Smooth muscle cell (in vitro differentiated cells): ENCODE data around the gene TMEM255B. TPM values are rescaled to one million over a fixed set of nuclear protein-coding genes. Genes with fewer than 3 reads are reported as not detected.

ENCODE experiments used
- DNase-seq: peaks from one replicate; lab custom pipeline; 2025; ENCODE audit not compliant: unreplicated experiment; lab: John Stamatoyannopoulos, UW
- H2AFZ ChIP-seq: fragments of 200-600 bp; sonication (generic); 2 replicates; pipeline ENCODE4 v1.6.0; 2016; ENCODE audit warnings: antibody characterized with exemption, low read depth, mild to moderate bottlenecking
- H3F3A ChIP-seq: fragments of 200-600 bp; sonication (generic); 2 replicates; pipeline ENCODE4 v1.6.0; 2017; ENCODE audit warnings: antibody characterized with exemption, low read depth
- H3K27ac ChIP-seq: fragments of 200-600 bp; sonication (generic); 2 replicates; pipeline ENCODE4 v1.5.1; 2016; ENCODE audit warnings: low read depth, mild to moderate bottlenecking
- H3K27me3 ChIP-seq: fragments of 200-600 bp; sonication (generic); 2 replicates; pipeline ENCODE4 v1.6.1; 2016; ENCODE audit warnings: low read depth, mild to moderate bottlenecking
- H3K36me3 ChIP-seq: fragments of 200-600 bp; sonication (generic); 2 replicates; pipeline ENCODE4 v1.5.1; 2016; ENCODE audit warnings: low read depth
- H3K4me1 ChIP-seq: fragments of 200-600 bp; sonication (generic); 2 replicates; pipeline ENCODE4 v1.5.1; 2016; ENCODE audit warnings: low read depth
- H3K4me2 ChIP-seq: fragments of 200-600 bp; sonication (generic); 2 replicates; pipeline ENCODE4 v1.6.0; 2016; ENCODE audit warnings: mild to moderate bottlenecking
- H3K4me3 ChIP-seq: fragments of 200-600 bp; sonication (generic); 2 replicates; pipeline ENCODE4 v1.5.1; 2016; ENCODE audit warnings: mild to moderate bottlenecking
- H3K79me2 ChIP-seq: fragments of 200-600 bp; sonication (generic); 2 replicates; pipeline ENCODE4 v1.6.0; 2016; ENCODE audit warnings: low read depth, mild to moderate bottlenecking
- H3K9ac ChIP-seq: fragments of 200-600 bp; sonication (generic); 2 replicates; pipeline ENCODE4 v1.6.0; 2016; ENCODE audit warnings: low read depth
- H3K9me3 ChIP-seq: fragments of 200-600 bp; sonication (generic); replicated peaks from 2 replicates; pipeline ENCODE4 v1.5.1; 2016; ENCODE audit warnings: low read depth
- H4K20me1 ChIP-seq: fragments of 200-600 bp; sonication (generic); 2 replicates; pipeline ENCODE4 v1.6.0; 2016; ENCODE audit warnings: low read depth
- CTCF ChIP-seq: fragments of 200-600 bp; sonication (generic); IDR thresholded peaks from 2 replicates; pipeline ENCODE4 v1.5.1; 2017; ENCODE audit warnings: borderline replicate concordance, mild to moderate bottlenecking, antibody characterized with exemption; ENCODE audit not compliant: insufficient read depth, poor library complexity, severe bottlenecking
- WGBS: methylation state at CpG from one replicate; pipeline ENCODE4 v1.1.7; 2016; ENCODE audit warnings: low lambda C conversion rate; 5-methylcytosine and 5-hydroxymethylcytosine counted together
- polyA plus RNA-seq: library from polyadenylated mRNA; unstranded; fragments of >200 nt; fragmentation: Nextera tagmentation; extraction: Ambion mirVana; gene quantifications from 2 replicates; pipeline ENCODE4 v1.2.1, GENCODE V29; 2016
- total RNA-seq: library from RNA; depleted of rRNA; stranded (reverse); fragments of >200 nt; gene quantifications from 2 replicates; pipeline ENCODE4 v1.2.3, GENCODE V29; 2014

TMEM255B gene
- total and polyA plus RNA-seq, 2 experiments from 2014 or later = 0.22 to 2.1 TPM

- Histone ChIP-seq H3K9ac (no peak overlapping the region), H3K36me3 (no peaks in the 10 kb centered on the region), H3K4me2 (no peak overlapping the region), H4K20me1 (no peaks in the 10 kb centered on the region), H3K27ac (no peak overlapping the region), H3K79me2 (no peaks in the 10 kb centered on the region), H3K9me3 (no peaks in the 10 kb centered on the region), H3K4me3 (no peak overlapping the region), H3K4me1 (no peaks in the 10 kb centered on the region), H2AFZ (no peak overlapping the region), H3F3A (no peaks in the 10 kb centered on the region), H3K27me3 (peaks cover 28% of the 10 kb centered on the region)
- no peak for TF ChIP-seq CTCF
- DNase-seq = no peak
- WGBS = 86% methylated on average over 2 of the region's 2 CpGs
These were observed 22.5 kb downstream of the TMEM255B start for GRCh38 chr13:113781571-113781970.

- Histone ChIP-seq H4K20me1 (no peaks in the 10 kb centered on the region), H2AFZ (no peak overlapping the region), H3K4me2 (no peak overlapping the region), H3K27ac (no peak overlapping the region), H3K79me2 (no peaks in the 10 kb centered on the region), H3K9me3 (no peaks in the 10 kb centered on the region), H3K36me3 (no peaks in the 10 kb centered on the region), H3K27me3 (peaks cover 28% of the 10 kb centered on the region), H3K4me1 (no peaks in the 10 kb centered on the region), H3F3A (no peaks in the 10 kb centered on the region), H3K4me3 (no peak overlapping the region), H3K9ac (no peak overlapping the region)
- WGBS = 88% methylated on average over 14 of the region's 14 CpGs
- no peak for DNase-seq
- no peak for TF ChIP-seq CTCF
These were observed 23.4 kb downstream of the TMEM255B start for GRCh38 chr13:113782472-113782871.

- H3K4me3 ChIP-seq = no peak overlapping the region
- no peaks in the 10 kb centered on the region for H3K36me3 ChIP-seq
- H3K27me3 ChIP-seq = peaks cover 28% of the 10 kb centered on the region
- no peak overlapping the region for H3K9ac ChIP-seq
- H3K79me2 ChIP-seq = no peaks in the 10 kb centered on the region
- H3K9me3 ChIP-seq = no peaks in the 10 kb centered on the region
- no peak overlapping the region for H3K4me2 ChIP-seq
- H3F3A ChIP-seq = no peaks in the 10 kb centered on the region
- H3K4me1 ChIP-seq = no peaks in the 10 kb centered on the region
- H2AFZ ChIP-seq = no peak overlapping the region
- H4K20me1 ChIP-seq = no peaks in the 10 kb centered on the region
- no peak for DNase-seq
- no peak for TF ChIP-seq CTCF
- 81% methylated on average over 12 of the region's 12 CpGs for WGBS
- no peak overlapping the region for H3K27ac ChIP-seq
These were observed 24.3 kb downstream of the TMEM255B start for GRCh38 chr13:113783200-113783881.
